ENCODE measurements around the gene NLRC5.

DNA sequence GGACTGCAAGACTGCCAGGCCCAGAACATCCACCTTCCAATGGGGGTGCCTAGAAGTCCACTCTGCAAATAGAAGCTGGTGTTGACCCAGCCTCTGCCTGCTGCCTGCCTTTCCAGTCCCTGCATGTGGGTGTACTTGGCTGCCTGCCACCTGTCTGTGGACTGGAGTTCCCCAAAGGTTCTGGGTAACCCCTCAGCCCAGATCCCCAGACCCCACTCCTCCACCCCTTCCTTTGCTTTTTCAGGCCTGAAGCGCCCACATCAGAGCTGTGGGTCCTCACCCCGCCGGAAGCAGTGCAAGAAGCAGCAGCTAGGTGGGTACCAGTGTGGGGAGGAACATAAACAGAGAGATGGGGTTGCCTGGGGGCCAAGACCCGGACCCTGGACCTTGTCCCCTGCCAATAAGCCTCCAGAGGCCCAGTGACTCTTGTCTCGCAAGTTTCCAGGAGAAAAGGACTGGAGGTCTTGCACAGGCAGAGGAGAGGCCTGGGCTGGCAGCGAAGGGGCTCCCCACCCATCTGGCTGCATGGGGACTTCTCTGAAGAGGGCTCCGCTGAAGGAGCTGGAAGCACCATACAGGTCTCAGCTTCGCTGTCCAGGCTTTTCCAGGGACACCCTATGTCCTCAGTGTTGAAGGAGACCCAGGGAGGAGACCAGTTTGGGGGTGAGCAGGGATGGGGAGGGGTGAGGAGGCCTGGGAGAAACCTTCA lies 34.3 kb downstream of the NLRC5 start:
- TF ChIP-seq GATA2 (IDR thresholded peaks at IDR 0.05; ENCODE audit: low read depth, low read length), result no peak
- TF ChIP-seq GATA3 (IDR thresholded peaks at IDR 0.05; ENCODE audit: low read depth, low read length), result no peak

Data from SH-SY5Y (cell line).